HCT116 (cell line): Measurements from ENCODE around the gene YIPF2.

Source experiments
- POLR2A ChIP-seq: IDR thresholded peaks from 2 replicates; pipeline ENCODE4 v1.7.0; 2011; ENCODE audit warnings: borderline replicate concordance; ENCODE audit not compliant: insufficient read depth, insufficient read length; ENCODE audit errors: extremely low read depth
- TF ChIP-seq, protein P1 (sequence below), 3 experiments: fragments of 200-600 bp in 1 of 3; sonication (generic) in 1 of 3; IDR thresholded peaks in 2 of 3; conservative IDR thresholded peaks in 1 of 3; 2 replicates each; pipeline ENCODE4 v1.5.1; 2012 to 2017; ENCODE audit warnings: low read depth in 2 of 3, low read length in 2 of 3, antibody characterized with exemption in 1 of 3, borderline replicate concordance in 1 of 3, control low read depth in 1 of 3, mild to moderate bottlenecking in 1 of 3, mixed read lengths in 1 of 3, mixed run types in 1 of 3, moderate library complexity in 1 of 3; ENCODE audit not compliant: insufficient read depth in 1 of 3
- TF ChIP-seq, protein P2 (sequence below): IDR thresholded peaks from 2 replicates; pipeline ENCODE4 v1.6.1; 2012

DNA sequence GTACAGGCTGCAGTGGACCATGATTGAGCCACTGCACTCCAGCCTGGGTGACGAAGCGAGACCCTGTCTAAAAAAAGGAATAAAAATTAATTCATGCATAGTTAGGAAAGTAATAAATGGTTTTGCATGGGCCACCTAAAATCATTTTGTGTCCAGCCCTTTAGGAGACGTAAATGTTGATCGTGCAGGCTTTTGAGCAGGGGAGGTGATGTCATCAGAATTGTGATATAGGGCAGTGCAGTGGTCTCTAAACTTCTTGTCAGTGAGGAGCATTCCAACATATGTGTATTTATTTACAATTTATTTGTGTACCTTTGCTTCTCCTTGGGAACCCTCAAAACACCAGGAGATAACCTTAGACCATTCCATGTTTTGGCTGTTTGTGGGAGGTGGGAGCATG is 35.4 kb upstream of the YIPF2 start:
- TF ChIP-seq, protein P1, sequence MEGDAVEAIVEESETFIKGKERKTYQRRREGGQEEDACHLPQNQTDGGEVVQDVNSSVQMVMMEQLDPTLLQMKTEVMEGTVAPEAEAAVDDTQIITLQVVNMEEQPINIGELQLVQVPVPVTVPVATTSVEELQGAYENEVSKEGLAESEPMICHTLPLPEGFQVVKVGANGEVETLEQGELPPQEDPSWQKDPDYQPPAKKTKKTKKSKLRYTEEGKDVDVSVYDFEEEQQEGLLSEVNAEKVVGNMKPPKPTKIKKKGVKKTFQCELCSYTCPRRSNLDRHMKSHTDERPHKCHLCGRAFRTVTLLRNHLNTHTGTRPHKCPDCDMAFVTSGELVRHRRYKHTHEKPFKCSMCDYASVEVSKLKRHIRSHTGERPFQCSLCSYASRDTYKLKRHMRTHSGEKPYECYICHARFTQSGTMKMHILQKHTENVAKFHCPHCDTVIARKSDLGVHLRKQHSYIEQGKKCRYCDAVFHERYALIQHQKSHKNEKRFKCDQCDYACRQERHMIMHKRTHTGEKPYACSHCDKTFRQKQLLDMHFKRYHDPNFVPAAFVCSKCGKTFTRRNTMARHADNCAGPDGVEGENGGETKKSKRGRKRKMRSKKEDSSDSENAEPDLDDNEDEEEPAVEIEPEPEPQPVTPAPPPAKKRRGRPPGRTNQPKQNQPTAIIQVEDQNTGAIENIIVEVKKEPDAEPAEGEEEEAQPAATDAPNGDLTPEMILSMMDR (IDR thresholded peaks at IDR 0.05 in 2 of 3, conservative IDR thresholded peaks at IDR 0.05 in 1 of 3; ENCODE audit: borderline replicate concordance in 1 of 3, insufficient read depth in 1 of 3, low read depth in 2 of 3, low read length in 2 of 3), result no peak
- TF ChIP-seq, protein P2, sequence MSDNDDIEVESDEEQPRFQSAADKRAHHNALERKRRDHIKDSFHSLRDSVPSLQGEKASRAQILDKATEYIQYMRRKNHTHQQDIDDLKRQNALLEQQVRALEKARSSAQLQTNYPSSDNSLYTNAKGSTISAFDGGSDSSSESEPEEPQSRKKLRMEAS, result no peak
- TF ChIP-seq POLR2A, result no peak
